CD8-positive, alpha-beta memory T cell (primary cell): ENCODE data around the gene CETP. TPM values are rescaled to one million over a fixed set of nuclear protein-coding genes. Genes with fewer than 3 reads are reported as not detected.
A peak's percentile ranks its signal among the peaks of the same experiment; 100 is the strongest.

Experiments used
- CTCF ChIA-PET: fragments of 350-600 bp; sonication (Branson Sonifier 250); formaldehyde crosslinking; loops from one replicate; lab custom pipeline; 2021; ENCODE audit warnings: antibody characterized with exemption; lab: Charles Lee
- POLR2A ChIA-PET: fragments of 350-600 bp; sonication (Branson Sonifier 250); formaldehyde crosslinking; loops from one replicate; lab custom pipeline; 2021; ENCODE audit warnings: antibody characterized with exemption; lab: Charles Lee
- DNase-seq, 5 donors: peaks; one replicate each; pipeline versions ENCODE4 v3.0.0 to v3.0.0-alpha.2; 2020 to 2022; ENCODE audit warnings: mixed read lengths in 1 of 5
- H3K27ac ChIP-seq: one replicate; pipeline ENCODE4 v1.7.0; 2013; ENCODE audit warnings: low read depth, mild to moderate bottlenecking, low read length, moderate library complexity
- H3K27me3 ChIP-seq: 2 replicates; pipeline ENCODE4 v1.7.0; 2013; ENCODE audit warnings: low read length, mild to moderate bottlenecking; ENCODE audit not compliant: insufficient read depth, poor library complexity, severe bottlenecking
- H3K36me3 ChIP-seq: 2 replicates; pipeline ENCODE4 v1.7.0; 2013; ENCODE audit warnings: mild to moderate bottlenecking, low read length, moderate library complexity; ENCODE audit not compliant: insufficient read depth
- H3K4me1 ChIP-seq: 2 replicates; pipeline ENCODE4 v1.7.0; 2013; ENCODE audit warnings: mild to moderate bottlenecking, low read length, moderate library complexity; ENCODE audit not compliant: insufficient read depth
- H3K4me3 ChIP-seq: 2 replicates; pipeline ENCODE4 v1.7.0; 2013; ENCODE audit warnings: mild to moderate bottlenecking, low read length
- H3K9me3 ChIP-seq: 2 replicates; pipeline ENCODE4 v1.7.0; 2013; ENCODE audit warnings: mild to moderate bottlenecking, low read length
- H3K27ac Mint-ChIP-seq, 8 donors: one replicate each; pipeline ENCODE4 v1.8.0; 2020 to 2021; ENCODE audit warnings: mixed read lengths in 8 of 8, mild to moderate bottlenecking in 6 of 8, inconsistent platforms in 3 of 8, moderate library complexity in 3 of 8
- H3K27me3 Mint-ChIP-seq, 2 donors: one replicate each; pipeline ENCODE4 v1.8.0; 2020 to 2021; ENCODE audit warnings: mixed read lengths in 2 of 2, mild to moderate bottlenecking in 1 of 2, moderate library complexity in 1 of 2
- H3K36me3 Mint-ChIP-seq, 3 donors: one replicate each; pipeline ENCODE4 v1.8.0; 2020 to 2021; ENCODE audit warnings: mixed read lengths in 3 of 3, inconsistent platforms in 1 of 3, mild to moderate bottlenecking in 1 of 3
- H3K4me1 Mint-ChIP-seq, 3 donors: one replicate each; pipeline ENCODE4 v1.8.0; 2020 to 2021; ENCODE audit warnings: mixed read lengths in 3 of 3, inconsistent platforms in 1 of 3, mild to moderate bottlenecking in 1 of 3
- H3K4me3 Mint-ChIP-seq, 7 donors: one replicate each; pipeline ENCODE4 v1.8.0; 2020 to 2021; ENCODE audit warnings: mixed read lengths in 7 of 7, mild to moderate bottlenecking in 6 of 7, moderate library complexity in 4 of 7, inconsistent platforms in 2 of 7
- H3K9me3 Mint-ChIP-seq, 5 donors: one replicate each; pipeline ENCODE4 v1.8.0; 2020 to 2022; ENCODE audit warnings: mixed read lengths in 5 of 5, mild to moderate bottlenecking in 3 of 5, moderate library complexity in 2 of 5, inconsistent platforms in 1 of 5
- polyA plus RNA-seq: library from polyadenylated mRNA; unstranded; fragments of 300-500 nt; fragmentation: Illumina TruSeq; gene quantifications from one replicate; pipeline ENCODE4 v1.2.3, GENCODE V29; 2021
- total RNA-seq, 2 experiments: library from RNA; stranded (reverse); gene quantifications; one replicate each; pipeline ENCODE4 v1.2.3, GENCODE V29; 2021

The CETP gene
- total and polyA plus RNA-seq, 3 experiments from 2014 or later, result not detected

GRCh38 chr16:57019746-57020145 is 58.0 kb downstream of the CETP start:
- peak overlapping the region in 1 of 7 donors; percentile 29 for H3K4me3 Mint-ChIP-seq
- H3K9me3 ChIP-seq, result no peaks in the 10 kb centered on the region
- peak overlapping the region; percentile 10 to 89 (median 73) for H3K27ac Mint-ChIP-seq
- DNase-seq, result no peak
- H3K27me3 Mint-ChIP-seq, result peaks cover 0 to 1% of the 10 kb centered on the region in 2 donors
- ChIA-PET POLR2A (interaction anchor here (0.5 to 1.8 kb wide), 4 partner anchors 10 to 166 kb away, joined by 3 to 5 read pairs (median 4); partner anchors contain the start of genes PSME3IP1 and RSPRY1), CTCF (interaction anchor here (1.3 to 1.8 kb wide), 5 partner anchors 10 to 55 kb away, joined by 3 to 6 read pairs (median 4); no protein-coding TSS in a partner anchor)
- peaks cover 35 to 82% (median 38%) of the 10 kb centered on the region in 3 donors for H3K36me3 Mint-ChIP-seq
- H3K27ac ChIP-seq, result no peak overlapping the region
- H3K9me3 Mint-ChIP-seq, result no peaks in the 10 kb centered on the region
- H3K4me3 ChIP-seq, result no peak overlapping the region
- peaks cover 77 to 93% (median 89%) of the 10 kb centered on the region in 3 donors for H3K4me1 Mint-ChIP-seq
- peaks cover 84% of the 10 kb centered on the region for H3K4me1 ChIP-seq
- H3K36me3 ChIP-seq, result peaks cover 55% of the 10 kb centered on the region
- no peaks in the 10 kb centered on the region for H3K27me3 ChIP-seq

- H3K36me3 Mint-ChIP-seq, result peaks cover 35 to 87% (median 38%) of the 10 kb centered on the region in 3 donors
- no peak overlapping the region for H3K27ac ChIP-seq
- H3K4me1 ChIP-seq, result peaks cover 86% of the 10 kb centered on the region
- no peak for DNase-seq
- no peaks in the 10 kb centered on the region for H3K27me3 ChIP-seq
- H3K4me1 Mint-ChIP-seq, result peaks cover 79 to 92% (median 90%) of the 10 kb centered on the region in 3 donors
- H3K9me3 ChIP-seq, result no peaks in the 10 kb centered on the region
- ChIA-PET CTCF (interaction anchor here (1.0 to 1.8 kb wide), 8 partner anchors 10 to 56 kb away, joined by 3 to 6 read pairs (median 4); partner anchors contain the start of gene NLRC5), POLR2A (interaction anchor here (0.5 to 1.8 kb wide), 6 partner anchors 10 to 90 kb away, joined by 4 to 8 read pairs (median 5); partner anchors contain the start of gene NLRC5)
- no peaks in the 10 kb centered on the region for H3K9me3 Mint-ChIP-seq
- H3K27ac Mint-ChIP-seq, result peak overlapping the region; percentile 13 to 92 (median 76)
- H3K36me3 ChIP-seq, result peaks cover 55% of the 10 kb centered on the region
- no peak overlapping the region for H3K4me3 ChIP-seq
- peaks cover 0 to 1% of the 10 kb centered on the region in 2 donors for H3K27me3 Mint-ChIP-seq
- H3K4me3 Mint-ChIP-seq, result peak overlapping the region in 2 of 7 donors; percentile 29 to 41
Measured at GRCh38 chr16:57020651-57021050, 58.9 kb downstream of the CETP start.

- Mint-ChIP-seq H3K4me3 (peak overlapping the region; percentile 4 to 77 (median 53)), H3K4me1 (peaks cover 82 to 94% (median 92%) of the 10 kb centered on the region in 3 donors), H3K27ac (peak overlapping the region; percentile 79 to 95 (median 92)), H3K36me3 (peaks cover 32 to 91% (median 37%) of the 10 kb centered on the region in 3 donors), H3K9me3 (no peaks in the 10 kb centered on the region), H3K27me3 (peaks cover 0 to 1% of the 10 kb centered on the region in 2 donors)
- ChIA-PET CTCF (interaction anchor here (1.0 to 5.4 kb wide), 7 partner anchors 9 to 56 kb away, joined by 3 to 46 read pairs (median 11); partner anchors contain the start of gene NLRC5), POLR2A (interaction anchor here (0.7 to 4.7 kb wide), 6 partner anchors 14 to 32 kb away, joined by 3 to 27 read pairs (median 7); partner anchors contain the start of gene NLRC5)
- Histone ChIP-seq H3K27me3 (no peaks in the 10 kb centered on the region), H3K4me1 (peaks cover 87% of the 10 kb centered on the region), H3K4me3 (no peak overlapping the region), H3K27ac (no peak overlapping the region), H3K9me3 (no peaks in the 10 kb centered on the region), H3K36me3 (peaks cover 61% of the 10 kb centered on the region)
- DNase-seq, result no peak
Measured at GRCh38 chr16:57021757-57022156, 60.0 kb downstream of the CETP start.

DNA sequence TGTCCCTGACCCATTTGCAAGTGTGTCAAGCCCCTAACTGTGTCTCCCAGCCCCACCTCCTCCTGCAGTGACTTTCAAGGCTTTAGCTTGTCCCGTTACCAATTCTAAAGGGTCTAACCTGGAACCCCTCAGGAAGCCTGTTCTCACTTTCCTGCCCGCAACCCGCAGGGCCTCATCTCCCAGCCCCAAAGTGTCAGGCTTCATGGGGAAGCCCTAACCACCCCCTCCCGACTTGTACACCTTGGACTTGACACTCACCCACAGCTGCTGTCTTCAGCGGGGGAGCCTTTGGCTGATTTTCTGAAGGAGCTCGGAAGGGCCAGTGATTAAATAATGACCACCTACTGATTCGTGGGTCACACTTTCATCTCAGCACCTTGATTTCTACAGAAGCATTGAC is 60.7 kb downstream of the CETP start:
- H3K36me3 ChIP-seq, result peaks cover 55% of the 10 kb centered on the region
- H3K27me3 ChIP-seq, result no peaks in the 10 kb centered on the region
- ChIA-PET POLR2A (interaction anchor here (0.7 to 4.7 kb wide), 9 partner anchors 11 to 33 kb away, joined by 3 to 27 read pairs (median 5); partner anchors contain the start of gene NLRC5), CTCF (interaction anchor here (1.0 to 5.4 kb wide), 10 partner anchors 9 to 57 kb away, joined by 3 to 46 read pairs (median 8); partner anchors contain the start of gene NLRC5)
- H3K27ac Mint-ChIP-seq, result peak overlapping the region; percentile 79 to 95 (median 92)
- H3K9me3 ChIP-seq, result no peaks in the 10 kb centered on the region
- peaks cover 28 to 91% (median 32%) of the 10 kb centered on the region in 3 donors for H3K36me3 Mint-ChIP-seq
- peak in 2 of 5 donors; percentile 52 to 68 for DNase-seq
- peak overlapping the region; percentile 31 for H3K4me3 ChIP-seq
- H3K9me3 Mint-ChIP-seq, result no peaks in the 10 kb centered on the region
- H3K4me1 ChIP-seq, result peaks cover 86% of the 10 kb centered on the region
- peak overlapping the region; percentile 49 to 77 (median 71) for H3K4me3 Mint-ChIP-seq
- no peak overlapping the region for H3K27ac ChIP-seq
- H3K4me1 Mint-ChIP-seq, result peaks cover 82 to 94% (median 92%) of the 10 kb centered on the region in 3 donors
- peaks cover 0 to 1% of the 10 kb centered on the region in 2 donors for H3K27me3 Mint-ChIP-seq

GRCh38 chr16:57023541-57024249 is 61.9 kb downstream of the CETP start:
- peak overlapping the region; percentile 60 to 89 (median 76) for H3K4me3 Mint-ChIP-seq
- Histone ChIP-seq H3K4me1 (peaks cover 87% of the 10 kb centered on the region), H3K9me3 (no peaks in the 10 kb centered on the region), H3K27me3 (no peaks in the 10 kb centered on the region), H3K36me3 (peaks cover 42% of the 10 kb centered on the region), H3K27ac (no peak overlapping the region), H3K4me3 (peak overlapping the region; percentile 36)
- H3K4me1 Mint-ChIP-seq, result peaks cover 87 to 95% (median 94%) of the 10 kb centered on the region in 3 donors
- peaks cover 0 to 1% of the 10 kb centered on the region in 2 donors for H3K27me3 Mint-ChIP-seq
- POLR2A ChIA-PET, result interaction anchor here (0.6 to 4.7 kb wide), 12 partner anchors 10 to 76 kb away, joined by 3 to 27 read pairs (median 4); partner anchors contain the start of gene NLRC5
- DNase-seq, result peak; percentile 57 to 91 (median 86)
- H3K9me3 Mint-ChIP-seq, result no peaks in the 10 kb centered on the region
- peak overlapping the region; percentile 79 to 94 (median 92) for H3K27ac Mint-ChIP-seq
- CTCF ChIA-PET, result interaction anchor here (1.0 to 5.4 kb wide), 15 partner anchors 8 to 58 kb away, joined by 3 to 46 read pairs (median 5); partner anchors contain the start of gene NLRC5
- peaks cover 20 to 91% (median 24%) of the 10 kb centered on the region in 3 donors for H3K36me3 Mint-ChIP-seq

DNA sequence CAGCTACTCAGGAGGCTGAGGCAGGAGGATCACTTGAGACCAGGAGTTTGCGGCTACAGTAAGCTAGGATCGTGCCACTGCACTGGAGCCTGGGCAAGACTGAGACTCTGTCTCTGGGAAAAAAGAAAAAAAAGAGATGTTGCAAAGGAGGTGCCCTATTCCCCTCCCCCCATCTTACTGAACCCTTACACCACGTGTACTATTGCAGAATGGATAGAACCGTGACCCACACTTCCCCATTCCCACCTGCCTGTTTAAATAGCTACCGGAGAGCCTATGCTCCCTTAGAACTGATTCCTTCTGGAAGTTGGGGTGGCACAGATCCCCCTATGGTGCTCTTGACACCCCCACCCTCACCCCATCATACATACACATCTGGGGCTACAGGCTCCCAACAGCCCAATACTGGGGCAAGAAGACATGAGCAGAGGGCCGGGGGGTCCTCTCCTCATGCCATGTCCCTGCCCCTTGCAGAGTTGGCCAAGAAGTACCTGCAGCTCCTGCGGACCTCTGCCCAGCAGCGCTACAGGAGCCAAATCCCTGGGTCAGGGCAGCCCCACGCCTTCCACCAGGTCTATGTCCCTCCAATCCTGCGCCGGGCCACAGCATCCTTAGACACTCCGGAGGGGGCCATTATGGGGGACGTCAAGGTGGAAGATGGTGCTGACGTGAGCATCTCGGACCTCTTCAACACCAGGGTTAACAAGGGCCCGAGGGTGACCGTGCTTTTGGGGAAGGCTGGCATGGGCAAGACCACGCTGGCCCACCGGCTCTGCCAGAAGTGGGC is 63.3 kb downstream of the CETP start:
- ChIA-PET POLR2A (interaction anchor here (0.6 to 4.7 kb wide), 4 partner anchors 16 to 138 kb away, joined by 3 to 27 read pairs (median 14); partner anchors contain the start of gene NLRC5), CTCF (interaction anchor here (0.7 to 5.4 kb wide), 8 partner anchors 9 to 60 kb away, joined by 3 to 46 read pairs (median 4); partner anchors contain the start of gene NLRC5)
- H3K27me3 Mint-ChIP-seq, result no peaks in the 10 kb centered on the region
- H3K4me1 Mint-ChIP-seq, result peaks cover 94 to 98% (median 96%) of the 10 kb centered on the region in 3 donors
- no peak overlapping the region for H3K27ac ChIP-seq
- H3K4me3 ChIP-seq, result no peak overlapping the region
- peaks cover 91% of the 10 kb centered on the region for H3K4me1 ChIP-seq
- H3K9me3 Mint-ChIP-seq, result no peaks in the 10 kb centered on the region
- peaks cover 16 to 91% (median 23%) of the 10 kb centered on the region in 3 donors for H3K36me3 Mint-ChIP-seq
- no peaks in the 10 kb centered on the region for H3K27me3 ChIP-seq
- H3K27ac Mint-ChIP-seq, result peak overlapping the region in 7 of 8 donors; percentile 17 to 94 (median 87)
- DNase-seq, result no peak
- H3K4me3 Mint-ChIP-seq, result peak overlapping the region in 2 of 7 donors; percentile 28 to 58
- peaks cover 42% of the 10 kb centered on the region for H3K36me3 ChIP-seq
- no peaks in the 10 kb centered on the region for H3K9me3 ChIP-seq
